ENCODE data around the gene TBC1D9B.

DNA sequence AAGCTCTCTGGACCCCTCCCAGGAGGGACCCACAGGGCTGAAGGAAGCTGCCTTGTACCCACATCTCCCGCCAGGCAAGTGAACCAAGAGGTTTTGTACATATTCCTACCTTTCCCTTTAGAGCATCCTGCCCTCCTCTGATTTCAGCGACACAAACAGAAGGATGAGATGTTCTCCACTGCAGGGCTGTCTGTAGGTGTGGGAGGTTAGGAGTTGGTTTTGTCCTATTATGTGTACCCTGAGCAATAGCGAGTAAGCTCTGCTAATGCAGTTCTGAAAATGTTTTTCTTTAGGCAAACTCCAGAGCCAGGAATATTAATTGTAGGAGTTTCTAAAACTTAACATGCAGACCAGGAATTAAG lies 74.0 kb downstream of the TBC1D9B start:
- no peak for TF ChIP-seq POLR2A (IDR thresholded peaks at IDR 0.05)
- TF ChIP-seq, protein P1, sequence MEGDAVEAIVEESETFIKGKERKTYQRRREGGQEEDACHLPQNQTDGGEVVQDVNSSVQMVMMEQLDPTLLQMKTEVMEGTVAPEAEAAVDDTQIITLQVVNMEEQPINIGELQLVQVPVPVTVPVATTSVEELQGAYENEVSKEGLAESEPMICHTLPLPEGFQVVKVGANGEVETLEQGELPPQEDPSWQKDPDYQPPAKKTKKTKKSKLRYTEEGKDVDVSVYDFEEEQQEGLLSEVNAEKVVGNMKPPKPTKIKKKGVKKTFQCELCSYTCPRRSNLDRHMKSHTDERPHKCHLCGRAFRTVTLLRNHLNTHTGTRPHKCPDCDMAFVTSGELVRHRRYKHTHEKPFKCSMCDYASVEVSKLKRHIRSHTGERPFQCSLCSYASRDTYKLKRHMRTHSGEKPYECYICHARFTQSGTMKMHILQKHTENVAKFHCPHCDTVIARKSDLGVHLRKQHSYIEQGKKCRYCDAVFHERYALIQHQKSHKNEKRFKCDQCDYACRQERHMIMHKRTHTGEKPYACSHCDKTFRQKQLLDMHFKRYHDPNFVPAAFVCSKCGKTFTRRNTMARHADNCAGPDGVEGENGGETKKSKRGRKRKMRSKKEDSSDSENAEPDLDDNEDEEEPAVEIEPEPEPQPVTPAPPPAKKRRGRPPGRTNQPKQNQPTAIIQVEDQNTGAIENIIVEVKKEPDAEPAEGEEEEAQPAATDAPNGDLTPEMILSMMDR (IDR thresholded peaks at IDR 0.05): no peak

Data from lower leg skin (tissue), 3 donors.